GM12873 (cell line): ENCODE measurements around the gene GOLPH3L.

ENCODE experiments used
- TF ChIP-seq, protein P1 (sequence below): IDR thresholded peaks from 2 replicates; pipeline ENCODE4 v1.5.1; 2012; ENCODE audit warnings: low read depth, mild to moderate bottlenecking, moderate library complexity, low read length, control low read depth; ENCODE audit not compliant: insufficient read depth; ENCODE audit errors: missing control alignments

Gene GOLPH3L

DNA sequence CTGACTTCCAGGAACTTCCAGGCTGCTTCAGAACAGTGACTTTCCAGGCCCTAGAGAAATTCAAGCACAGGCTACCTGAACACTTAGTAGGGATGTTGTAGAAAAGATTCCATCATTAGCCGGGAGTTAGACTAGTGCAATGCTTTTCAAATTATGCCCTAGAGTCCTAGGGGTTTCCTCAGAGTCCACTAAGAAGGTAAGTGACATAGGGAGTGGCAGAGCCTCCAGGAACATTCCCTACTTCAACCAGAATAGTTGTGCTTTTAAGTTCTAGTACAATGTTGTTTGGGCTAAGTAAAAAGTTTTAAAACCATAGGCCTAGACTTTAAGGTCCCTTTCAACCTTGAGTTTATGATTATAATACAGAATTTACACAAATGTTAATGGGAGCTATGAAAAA lies 9.1 kb upstream of the GOLPH3L start:
- TF ChIP-seq, protein P1, sequence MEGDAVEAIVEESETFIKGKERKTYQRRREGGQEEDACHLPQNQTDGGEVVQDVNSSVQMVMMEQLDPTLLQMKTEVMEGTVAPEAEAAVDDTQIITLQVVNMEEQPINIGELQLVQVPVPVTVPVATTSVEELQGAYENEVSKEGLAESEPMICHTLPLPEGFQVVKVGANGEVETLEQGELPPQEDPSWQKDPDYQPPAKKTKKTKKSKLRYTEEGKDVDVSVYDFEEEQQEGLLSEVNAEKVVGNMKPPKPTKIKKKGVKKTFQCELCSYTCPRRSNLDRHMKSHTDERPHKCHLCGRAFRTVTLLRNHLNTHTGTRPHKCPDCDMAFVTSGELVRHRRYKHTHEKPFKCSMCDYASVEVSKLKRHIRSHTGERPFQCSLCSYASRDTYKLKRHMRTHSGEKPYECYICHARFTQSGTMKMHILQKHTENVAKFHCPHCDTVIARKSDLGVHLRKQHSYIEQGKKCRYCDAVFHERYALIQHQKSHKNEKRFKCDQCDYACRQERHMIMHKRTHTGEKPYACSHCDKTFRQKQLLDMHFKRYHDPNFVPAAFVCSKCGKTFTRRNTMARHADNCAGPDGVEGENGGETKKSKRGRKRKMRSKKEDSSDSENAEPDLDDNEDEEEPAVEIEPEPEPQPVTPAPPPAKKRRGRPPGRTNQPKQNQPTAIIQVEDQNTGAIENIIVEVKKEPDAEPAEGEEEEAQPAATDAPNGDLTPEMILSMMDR: no peak

DNA sequence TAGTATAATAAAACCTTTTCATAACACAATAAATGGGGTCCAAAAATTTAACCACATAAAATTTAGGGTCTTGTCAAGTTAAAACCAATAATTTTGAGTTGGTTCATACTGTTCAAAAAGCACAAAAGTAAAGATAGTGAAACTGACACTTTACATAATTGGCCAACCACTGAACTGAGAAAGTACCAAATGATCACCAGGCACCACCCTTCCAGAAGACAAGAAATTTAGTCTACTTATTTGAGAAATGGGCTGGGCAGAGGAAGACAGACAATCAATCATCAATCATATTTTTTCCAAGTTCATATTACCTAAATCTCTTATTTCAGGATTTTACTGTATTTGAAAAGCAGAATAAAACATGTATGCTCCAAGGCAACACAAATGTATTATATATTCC lies 6.5 kb upstream of the GOLPH3L start:
- TF ChIP-seq, protein P1: no peak

- TF ChIP-seq, protein P1: no peak
Measured at GRCh38 chr1:150696590-150696989, 364 bp downstream of the GOLPH3L start.

DNA sequence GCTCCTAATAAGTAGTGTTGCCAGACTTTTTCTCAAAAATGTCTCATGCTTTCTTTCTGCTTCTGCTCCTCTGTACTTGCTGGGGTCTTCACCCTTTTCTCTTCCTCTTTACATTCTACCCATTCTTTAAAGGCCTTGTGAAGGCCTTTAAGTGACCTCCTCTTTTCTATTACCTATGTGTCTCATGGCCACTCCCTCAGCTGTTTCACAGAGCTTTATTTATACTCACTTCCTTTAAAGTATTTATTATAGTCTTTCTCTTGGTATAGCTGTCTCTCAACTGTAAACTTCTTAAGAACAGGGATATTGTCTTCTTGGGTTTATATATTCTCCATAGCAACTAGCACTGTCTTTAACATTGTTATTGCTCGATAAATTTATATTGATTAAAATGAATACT lies 792 bp downstream of the GOLPH3L start:
- TF ChIP-seq, protein P1: no peak

DNA sequence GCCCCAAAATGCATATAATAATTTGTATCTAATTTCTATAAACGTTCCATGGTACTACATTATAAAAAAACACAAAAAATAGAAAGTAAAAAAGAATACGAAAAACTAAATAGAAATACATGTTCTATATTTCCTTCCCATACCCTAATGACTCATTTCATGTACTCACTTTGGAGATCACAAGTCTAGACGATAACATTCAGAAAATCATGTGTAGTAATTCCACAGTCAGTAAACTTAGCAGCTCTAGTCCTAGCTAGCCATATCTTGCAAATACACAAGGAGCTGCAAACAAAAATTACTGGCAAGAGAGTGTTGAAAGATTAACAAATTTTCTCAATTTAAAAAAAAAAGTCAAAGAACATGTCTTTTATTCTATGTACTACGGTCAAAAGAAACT lies 1.4 kb downstream of the GOLPH3L start:
- TF ChIP-seq, protein P1: no peak

DNA sequence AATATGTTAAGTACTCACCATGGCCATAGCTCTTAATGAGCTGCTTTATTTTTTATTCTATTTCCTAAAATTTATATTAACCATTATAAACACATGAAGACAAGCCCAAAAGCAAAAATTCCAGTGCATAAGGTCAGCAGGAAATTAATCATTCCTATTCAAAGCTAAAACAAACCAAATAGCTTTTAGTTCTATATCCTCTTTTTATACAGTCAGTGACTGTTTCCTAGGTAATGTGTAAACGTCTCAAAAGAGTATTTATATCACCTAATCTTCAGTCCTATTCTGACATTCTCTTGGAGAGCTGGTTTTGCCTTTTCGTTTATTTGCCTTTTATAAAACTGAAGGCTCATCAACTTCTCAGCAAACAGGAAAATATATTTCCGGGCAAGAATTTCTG lies 4.2 kb downstream of the GOLPH3L start:
- TF ChIP-seq, protein P1: no peak

DNA sequence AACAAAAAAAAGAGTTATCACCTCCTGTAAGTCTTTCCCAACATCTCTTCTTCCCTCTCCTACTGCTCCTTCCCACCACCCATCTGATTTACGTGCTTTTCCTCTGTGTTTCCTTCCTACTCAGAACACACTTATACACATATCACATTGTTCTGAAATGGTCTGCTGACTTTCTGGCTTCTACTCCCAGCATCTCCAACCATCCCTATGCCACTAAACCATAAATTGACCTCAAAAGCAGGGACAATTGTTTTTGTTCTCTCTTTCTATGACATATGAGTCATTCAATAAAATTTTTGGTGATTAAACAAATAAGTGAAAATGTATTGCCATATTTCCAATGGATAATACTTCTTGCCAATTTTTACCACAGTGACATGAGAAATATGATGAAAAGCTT lies 8.2 kb downstream of the GOLPH3L start:
- TF ChIP-seq, protein P1: no peak
